KOPT-K1 (cell line): Measurements from ENCODE around the gene HLA-DMB.
"Not testable (repeated sequence)": the region's sequence is repeated elsewhere in the genome, so short reads cannot be mapped to it uniquely, and the experiment has no call there.

Source experiments
- H3K27ac ChIP-seq: fragments of 200-600 bp; sonication (generic); 2 replicates; pipeline ENCODE4 v1.5.1; 2016; ENCODE audit warnings: antibody characterized with exemption, mild to moderate bottlenecking, low read depth, low read length; ENCODE audit not compliant: poor library complexity, severe bottlenecking
- H3K36me3 ChIP-seq: fragments of 200-600 bp; sonication (generic); 2 replicates; pipeline ENCODE4 v1.5.1; 2017; ENCODE audit warnings: antibody characterized with exemption, mild to moderate bottlenecking, low read length, moderate library complexity; ENCODE audit not compliant: insufficient read depth
- H3K9me3 ChIP-seq: fragments of 200-600 bp; sonication (generic); 2 replicates; pipeline ENCODE4 v1.5.1; 2017; ENCODE audit warnings: antibody characterized with exemption, low read length, mild to moderate bottlenecking; ENCODE audit not compliant: insufficient read depth, poor library complexity, severe bottlenecking

Gene HLA-DMB

DNA sequence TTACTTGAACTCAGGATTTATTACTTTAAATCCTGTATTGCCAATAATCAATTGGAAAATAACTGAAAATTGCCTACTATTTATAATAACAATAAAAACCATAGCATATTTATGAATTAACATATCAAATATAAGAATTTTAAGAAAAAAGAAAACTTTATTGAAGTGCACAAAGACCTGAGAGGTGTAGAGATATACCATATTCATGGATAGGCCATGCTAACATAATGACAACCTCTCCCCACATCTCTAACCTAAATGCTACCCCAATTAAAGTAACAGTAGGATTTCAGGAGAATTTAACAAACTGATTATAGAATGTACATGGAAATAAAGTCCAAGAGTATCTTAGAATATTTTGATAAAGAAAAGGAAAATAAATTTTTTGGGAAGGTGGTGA lies 5.1 kb upstream of the HLA-DMB start:
- Histone ChIP-seq H3K9me3 (peaks cover 2% of the 10 kb centered on the region), H3K36me3 (no peaks in the 10 kb centered on the region), H3K27ac (no peak overlapping the region)

DNA sequence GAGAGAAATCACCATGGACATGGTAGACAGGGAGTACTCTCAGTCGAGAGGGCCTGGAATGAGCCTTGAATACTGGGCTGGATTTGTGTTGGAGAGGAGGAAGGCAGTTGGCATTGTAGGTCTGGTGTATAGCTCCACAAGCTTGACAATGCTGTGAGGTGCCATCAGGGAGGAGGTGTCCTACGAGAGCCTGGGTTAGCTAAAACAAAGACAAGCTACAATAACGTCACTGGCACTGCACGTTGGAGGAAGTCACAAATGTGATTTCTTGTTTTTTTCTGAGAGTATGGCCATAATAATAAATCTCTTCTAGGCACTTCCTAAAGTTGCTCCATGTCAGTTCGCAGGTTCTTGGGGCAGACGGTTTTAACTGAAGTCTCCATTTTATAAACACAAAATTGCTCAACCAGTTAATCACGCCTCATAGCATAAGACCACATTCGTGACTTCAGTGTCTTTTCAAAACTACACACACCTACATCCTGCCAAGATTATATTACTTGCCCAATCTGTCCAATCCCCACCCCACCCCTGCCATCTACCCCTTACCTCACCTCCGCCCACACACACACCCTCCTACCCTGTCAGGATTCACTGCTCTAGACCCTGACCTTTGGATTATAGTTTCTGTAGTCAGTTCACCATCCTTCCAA lies 4.4 kb upstream of the HLA-DMB start:
- Histone ChIP-seq H3K9me3 (peaks cover 2% of the 10 kb centered on the region), H3K27ac (peak overlapping the region; percentile 80), H3K36me3 (no peaks in the 10 kb centered on the region)

DNA sequence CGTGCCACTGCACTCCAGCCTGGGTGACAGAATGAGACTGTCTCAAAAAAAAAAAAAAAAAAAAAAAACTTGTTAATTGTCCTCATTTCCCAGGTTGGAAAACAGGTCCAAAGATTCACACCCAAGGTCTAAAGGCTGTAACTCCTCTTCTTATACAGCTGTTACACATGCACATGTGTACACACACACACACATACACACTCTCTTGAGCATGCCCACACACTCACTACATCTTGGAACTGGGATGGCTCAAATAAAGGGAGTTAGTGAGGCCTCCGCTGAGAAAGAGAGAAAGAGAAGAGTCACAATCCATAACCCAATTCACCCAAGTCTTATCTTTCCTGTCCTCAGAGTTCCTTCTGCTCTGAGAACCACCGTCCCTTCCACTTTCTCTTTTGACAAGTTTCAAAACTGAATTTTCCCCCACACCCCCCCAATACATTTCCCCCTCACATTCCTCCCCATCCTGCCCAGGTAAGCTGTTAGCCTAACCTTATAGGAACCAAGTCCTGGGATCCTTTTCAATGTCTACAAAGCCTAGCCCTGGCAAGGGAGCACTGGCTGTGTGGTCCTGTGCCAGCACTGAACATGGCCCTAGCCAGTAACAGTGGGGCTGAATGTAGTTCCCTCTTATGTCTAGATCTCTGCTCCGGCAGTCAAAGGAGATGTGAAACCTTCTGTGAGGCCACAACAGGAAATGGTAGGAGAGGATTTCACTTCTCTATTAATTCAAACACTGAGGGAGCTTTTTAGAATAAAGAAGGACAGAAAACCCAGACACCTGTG lies 3.2 kb upstream of the HLA-DMB start:
- H3K9me3 ChIP-seq = peaks cover 2% of the 10 kb centered on the region
- no peaks in the 10 kb centered on the region for H3K36me3 ChIP-seq
- H3K27ac ChIP-seq = peak overlapping the region; percentile 80

- not testable (repeated sequence) for H3K36me3 ChIP-seq
These were observed 1.8 kb upstream of the HLA-DMB start for GRCh38 chr6:32942555-32943123.

DNA sequence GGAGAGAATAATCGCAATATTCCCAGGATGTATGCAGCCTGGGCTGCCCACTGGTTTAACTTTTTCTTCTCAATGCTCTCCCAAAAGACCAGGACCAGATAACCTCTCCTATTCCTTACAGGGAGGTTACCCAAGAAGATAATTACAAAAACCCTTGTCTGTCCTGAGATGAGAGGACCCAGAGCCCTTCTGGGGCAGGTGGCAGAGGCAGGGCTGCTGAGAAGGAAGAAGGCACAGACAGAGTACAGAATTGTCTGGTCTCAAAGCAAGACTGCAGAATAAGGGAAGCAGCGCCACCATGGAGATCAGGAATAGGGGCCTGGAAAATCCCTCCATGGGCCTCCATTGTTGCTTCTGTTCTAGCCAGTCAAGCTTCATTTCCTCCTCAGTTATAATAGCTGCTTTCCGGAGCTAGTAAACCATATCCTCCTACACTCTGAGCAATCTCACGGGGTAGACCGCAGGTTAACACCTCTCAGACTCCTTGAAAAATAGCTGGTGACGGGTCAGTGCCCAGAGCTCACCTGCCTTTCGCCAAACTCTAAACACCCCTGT lies 463 bp upstream of the HLA-DMB start:
- Histone ChIP-seq H3K36me3 (no peaks in the 10 kb centered on the region), H3K9me3 (peaks cover 2% of the 10 kb centered on the region), H3K27ac (no peak overlapping the region)

More at GRCh38 chr6:32942555-32943123, 1.8 kb upstream of the HLA-DMB start:
- not testable (repeated sequence) for H3K27ac ChIP-seq, H3K9me3 ChIP-seq

DNA sequence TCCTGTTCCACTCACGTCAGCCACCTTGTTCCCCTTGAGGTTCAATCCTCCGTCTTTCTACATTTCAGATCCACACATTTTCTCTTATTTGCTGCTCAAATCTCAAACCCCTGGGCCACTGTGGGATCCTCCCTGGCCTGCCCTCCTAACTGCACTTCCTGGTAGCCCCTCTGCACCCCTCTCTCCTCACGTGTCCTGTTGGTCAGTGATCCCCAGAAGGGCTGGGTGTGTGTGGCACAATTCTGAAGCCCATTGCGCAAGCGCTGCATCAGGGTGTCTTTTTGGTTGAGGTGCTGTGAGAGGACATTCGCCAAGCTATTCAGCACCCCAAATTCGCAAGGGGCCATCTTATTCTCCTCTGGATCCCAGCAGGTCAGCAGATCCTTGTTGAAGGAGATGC lies 2.3 kb downstream of the HLA-DMB start:
- no peaks in the 10 kb centered on the region for H3K9me3 ChIP-seq
- no peaks in the 10 kb centered on the region for H3K36me3 ChIP-seq
- H3K27ac ChIP-seq = no peak overlapping the region

DNA sequence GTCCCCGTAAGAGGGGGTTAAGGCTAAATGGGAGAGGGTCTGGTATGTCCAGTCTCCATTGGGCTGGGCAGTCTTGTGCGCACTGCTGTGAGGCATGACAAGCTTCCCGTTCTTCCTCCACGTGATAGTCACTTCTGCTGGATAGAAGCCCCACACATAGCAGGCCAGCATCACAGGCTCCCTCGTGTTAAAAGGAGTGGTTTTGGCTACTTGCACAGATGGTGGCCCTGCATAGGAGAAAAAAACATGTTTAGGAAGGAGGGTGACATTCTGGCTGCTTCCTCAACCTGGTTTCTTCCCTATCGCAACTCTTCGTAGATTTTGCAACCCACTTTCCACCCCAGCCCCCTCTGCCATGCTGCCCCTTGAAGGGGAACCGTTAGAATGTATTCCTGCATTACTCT lies 3.6 kb downstream of the HLA-DMB start:
- Histone ChIP-seq H3K9me3 (no peaks in the 10 kb centered on the region), H3K27ac (no peak overlapping the region), H3K36me3 (no peaks in the 10 kb centered on the region)

- Histone ChIP-seq H3K36me3 (no peaks in the 10 kb centered on the region), H3K9me3 (no peaks in the 10 kb centered on the region), H3K27ac (no peak overlapping the region)
These were observed 4.3 kb downstream of the HLA-DMB start for GRCh38 chr6:32936239-32937152.

- H3K36me3 ChIP-seq = no peaks in the 10 kb centered on the region
- no peaks in the 10 kb centered on the region for H3K9me3 ChIP-seq
- H3K27ac ChIP-seq = no peak overlapping the region
These were observed 5.1 kb downstream of the HLA-DMB start for GRCh38 chr6:32935551-32936238.

DNA sequence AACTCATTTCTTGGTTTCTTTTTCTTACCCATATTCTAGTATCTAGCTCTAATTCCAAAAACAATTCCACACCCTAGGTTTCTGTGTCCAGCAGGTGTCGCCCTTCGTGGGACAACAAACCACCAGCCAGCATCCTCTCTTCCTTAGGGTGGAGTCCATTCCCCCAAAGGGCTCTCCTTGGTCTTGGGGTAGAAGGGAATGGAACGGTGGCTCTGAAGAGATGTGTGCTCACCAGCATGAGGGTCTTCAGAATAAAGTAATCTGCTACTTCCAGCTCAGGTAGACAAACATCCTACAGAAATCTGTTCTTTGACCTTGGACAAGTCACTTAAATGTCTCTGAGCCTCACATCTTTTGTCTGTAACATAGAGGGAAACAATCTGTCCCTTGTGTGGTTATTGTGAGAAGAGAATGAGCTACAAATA lies 7.2 kb downstream of the HLA-DMB start:
- no peak overlapping the region for H3K27ac ChIP-seq

GRCh38 chr6:32932132-32932868 lies 8.5 kb downstream of the HLA-DMB start:
- Histone ChIP-seq H3K9me3 (no peaks in the 10 kb centered on the region), H3K27ac (no peak overlapping the region), H3K36me3 (no peaks in the 10 kb centered on the region)

More for the DNA sequence above, 7.2 kb downstream of the HLA-DMB start:
- H3K36me3 ChIP-seq = no peaks in the 10 kb centered on the region
- no peaks in the 10 kb centered on the region for H3K9me3 ChIP-seq

- no peak overlapping the region for H3K27ac ChIP-seq
- H3K36me3 ChIP-seq = no peaks in the 10 kb centered on the region
These were observed 9.6 kb downstream of the HLA-DMB start for GRCh38 chr6:32931211-32931610.

GRCh38 chr6:32922083-32922482 lies 18.7 kb downstream of the HLA-DMB start:
- Histone ChIP-seq H3K36me3 (no peaks in the 10 kb centered on the region), H3K9me3 (no peaks in the 10 kb centered on the region), H3K27ac (no peak overlapping the region)

More at GRCh38 chr6:32931211-32931610, 9.6 kb downstream of the HLA-DMB start:
- no peaks in the 10 kb centered on the region for H3K9me3 ChIP-seq
